Fibroblast of lung (primary cell): Measurements from ENCODE around the gene DDAH1.

Experiments
- CTCF ChIP-seq, 2 donors: IDR thresholded peaks in 1 of 2; conservative IDR thresholded peaks in 1 of 2; 1 replicate in 1 of 2; 2 replicates in 1 of 2; pipeline ENCODE4 v1.5.1; 2011 to 2012; ENCODE audit warnings: low read length in 2 of 2, control low read depth in 1 of 2, inconsistent platforms in 1 of 2, low read depth in 1 of 2, mild to moderate bottlenecking in 1 of 2
- EZH2 ChIP-seq: IDR thresholded peaks from 2 replicates; pipeline ENCODE4 v1.5.1; 2012; ENCODE audit warnings: low read length, control low read depth, mild to moderate bottlenecking; ENCODE audit errors: missing control alignments

GRCh38 chr1:85359874-85360721, 104.9 kb downstream of the DDAH1 start:
- TF ChIP-seq CTCF (conservative IDR thresholded peaks at IDR 0.05 in 1 of 2, IDR thresholded peaks at IDR 0.05 in 1 of 2; ENCODE audit: low read depth in 1 of 2, low read length in 2 of 2) (no peak), EZH2 (no peak)
